ENCODE measurements around the gene TAS2R60.

GRCh38 chr7:143396625-143397556 lies 46.4 kb upstream of the TAS2R60 start:
- TF ChIP-seq, protein P1, sequence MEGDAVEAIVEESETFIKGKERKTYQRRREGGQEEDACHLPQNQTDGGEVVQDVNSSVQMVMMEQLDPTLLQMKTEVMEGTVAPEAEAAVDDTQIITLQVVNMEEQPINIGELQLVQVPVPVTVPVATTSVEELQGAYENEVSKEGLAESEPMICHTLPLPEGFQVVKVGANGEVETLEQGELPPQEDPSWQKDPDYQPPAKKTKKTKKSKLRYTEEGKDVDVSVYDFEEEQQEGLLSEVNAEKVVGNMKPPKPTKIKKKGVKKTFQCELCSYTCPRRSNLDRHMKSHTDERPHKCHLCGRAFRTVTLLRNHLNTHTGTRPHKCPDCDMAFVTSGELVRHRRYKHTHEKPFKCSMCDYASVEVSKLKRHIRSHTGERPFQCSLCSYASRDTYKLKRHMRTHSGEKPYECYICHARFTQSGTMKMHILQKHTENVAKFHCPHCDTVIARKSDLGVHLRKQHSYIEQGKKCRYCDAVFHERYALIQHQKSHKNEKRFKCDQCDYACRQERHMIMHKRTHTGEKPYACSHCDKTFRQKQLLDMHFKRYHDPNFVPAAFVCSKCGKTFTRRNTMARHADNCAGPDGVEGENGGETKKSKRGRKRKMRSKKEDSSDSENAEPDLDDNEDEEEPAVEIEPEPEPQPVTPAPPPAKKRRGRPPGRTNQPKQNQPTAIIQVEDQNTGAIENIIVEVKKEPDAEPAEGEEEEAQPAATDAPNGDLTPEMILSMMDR (IDR thresholded peaks at IDR 0.05): no peak
- no peak for TF ChIP-seq POLR2A (IDR thresholded peaks at IDR 0.05)
